HepG2 (cell line): Measurements from ENCODE around the gene PARD3.
"Not testable (repeated sequence)": the region's sequence is repeated elsewhere in the genome, so short reads cannot be mapped to it uniquely, and the experiment has no call there.

ENCODE experiments used
- EZH2 ChIP-seq: conservative IDR thresholded peaks from 2 replicates; pipeline ENCODE4 v1.6.1; 2012; ENCODE audit warnings: mild to moderate bottlenecking, low read depth, low read length, moderate library complexity
- FOSL2 ChIP-seq: sonication (generic); formaldehyde crosslinking; IDR thresholded peaks from 2 replicates; pipeline ENCODE4 v1.4.0; 2020; ENCODE audit warnings: missing genetic modification reagents

DNA sequence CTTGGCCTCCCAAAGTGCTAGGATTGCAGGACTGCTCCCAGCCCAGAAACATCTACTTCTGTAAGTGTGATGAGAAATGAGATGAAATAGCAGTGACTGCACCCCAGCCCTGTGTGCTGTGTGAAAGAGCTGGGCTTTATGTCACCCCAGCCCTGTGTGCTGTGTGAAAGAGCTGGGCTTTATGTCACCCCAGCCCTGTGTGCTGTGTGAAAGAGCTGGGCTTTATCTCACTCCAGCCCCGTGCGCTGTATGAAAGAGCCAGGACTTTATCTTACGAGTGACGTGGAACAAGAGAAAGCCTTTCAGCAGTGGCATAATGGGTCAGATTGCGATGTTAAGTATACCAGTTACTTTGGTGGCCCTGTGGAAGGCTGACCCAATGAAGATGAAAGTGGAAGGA lies 28.4 kb upstream of the PARD3 start:
- not testable (repeated sequence) for TF ChIP-seq EZH2, FOSL2
